K562 (cell line): ENCODE results near the gene CCDC137. TPM values are rescaled to one million over a fixed set of nuclear protein-coding genes. Genes with fewer than 3 reads are reported as not detected.
A peak's percentile ranks its signal among the peaks of the same experiment; 100 is the strongest.

Experiments used
- HEY1 ChIP-seq: fragments of 250-450 bp; sonication (Bioruptor Pico); IDR thresholded peaks from 2 replicates; pipeline ENCODE4 v1.5.0; 2020; ENCODE audit warnings: mild to moderate bottlenecking, moderate library complexity, borderline replicate concordance
- HIVEP1 ChIP-seq: fragments of 250-450 bp; sonication (Bioruptor Pico); IDR thresholded peaks from 2 replicates; pipeline ENCODE4 v1.4.0; 2020; ENCODE audit warnings: mild to moderate bottlenecking
- NFIX ChIP-seq: fragments of 250-450 bp; sonication (Bioruptor Pico); IDR thresholded peaks from 2 replicates; pipeline ENCODE4 v1.4.0; 2020; ENCODE audit warnings: low read depth, mild to moderate bottlenecking, moderate library complexity
- PRDM10 ChIP-seq: fragments of 450-650 bp; IDR thresholded peaks from 2 replicates; pipeline ENCODE4 v1.6.1; 2018; ENCODE audit not compliant: partially characterized antibody
- PYGO2 ChIP-seq: fragments of 450-650 bp; IDR thresholded peaks from 2 replicates; pipeline ENCODE4 v1.6.1; 2016; ENCODE audit warnings: mild to moderate bottlenecking, missing genetic modification characterization, moderate library complexity, missing compliant biosample characterization
- SAFB2 ChIP-seq: fragments of 200-400 bp; formaldehyde crosslinking; IDR thresholded peaks from 2 replicates; pipeline ENCODE4 v1.6.1; 2018; ENCODE audit warnings: borderline replicate concordance, low read length, low read depth, moderate library complexity; ENCODE audit not compliant: severe bottlenecking
- SMARCA4 ChIP-seq: fragments of 450-650 bp; IDR thresholded peaks from 2 replicates; pipeline ENCODE4 v1.6.1; 2016
- ZBTB1 ChIP-seq: sonication (generic); formaldehyde crosslinking; IDR thresholded peaks from 2 replicates; pipeline ENCODE4 v1.8.1; 2023; ENCODE audit warnings: missing genetic modification reagents, low read depth, mild to moderate bottlenecking, borderline replicate concordance
- ZBTB40 ChIP-seq, 2 experiments: fragments of 450-650 bp in 1 of 2; sonication (generic) in 1 of 2; formaldehyde crosslinking in 1 of 2; IDR thresholded peaks; 2 replicates each; pipeline versions ENCODE4 v1.7.1 to v1.9.0; 2016 to 2022; ENCODE audit warnings: inconsistent platforms in 1 of 2, mild to moderate bottlenecking in 1 of 2, missing genetic modification reagents in 1 of 2
- ZNF311 ChIP-seq: fragments of 250-450 bp; sonication (Bioruptor Pico); IDR thresholded peaks from 2 replicates; pipeline ENCODE4 v1.4.0; 2020; ENCODE audit warnings: mild to moderate bottlenecking, moderate library complexity
- ZNF639 ChIP-seq, 2 experiments: fragments of 200-800 bp in 1 of 2; sonication (Bioruptor generic) in 1 of 2; sonication (generic) in 1 of 2; formaldehyde crosslinking in 1 of 2; IDR thresholded peaks in 1 of 2; conservative IDR thresholded peaks in 1 of 2; 2 replicates each; pipeline versions ENCODE4 v1.5.0 to v1.6.1; 2016 to 2020; ENCODE audit warnings: missing compliant biosample characterization in 1 of 2, missing genetic modification characterization in 1 of 2, missing genetic modification reagents in 1 of 2
- polyA plus RNA-seq, 8 experiments: library from polyadenylated mRNA; depleted of rRNA in 4 of 8; stranded (reverse) in 5 of 8; unstranded in 3 of 8; fragments of >200 nt; fragmentation: Nextera tagmentation in 2 of 8; fragmentation: Illumina TruSeq in 1 of 8; extraction: Ambion mirVana in 2 of 8; extraction: Trizol in 1 of 8; gene quantifications; 2 replicates each; pipeline versions ENCODE4 v1.2.1 to v1.2.3, GENCODE V29; 2011 to 2014; ENCODE audit warnings: inconsistent platforms in 1 of 8, missing spikeins in 1 of 8
- total RNA-seq, 7 experiments: library from RNA; depleted of rRNA in 6 of 7; stranded (reverse); fragments of >200 nt in 6 of 7; fragmentation: Illumina TruSeq in 2 of 7; extraction: Trizol in 2 of 7; gene quantifications; 2 replicates each; pipeline versions ENCODE4 v1.2.1 to v1.2.3, GENCODE V29; 2011 to 2021; ENCODE audit warnings: low replicate concordance in 1 of 7

Gene CCDC137
- total and polyA plus RNA-seq, 9 of the 15 experiments (the other 6 are each of a cell fraction or from before 2014, with no cell fraction given), result 2.3 to 68.1 (median 38.3) TPM

GRCh38 chr17:81702934-81703746 lies 36.6 kb downstream of the CCDC137 start, which contains the start of gene MRPL12 (continued):
- TF ChIP-seq ZBTB40 (IDR thresholded peaks at IDR 0.05), result peak; percentile 90
- TF ChIP-seq ZBTB40 (CRISPR knock-in tag; IDR thresholded peaks at IDR 0.05), result no peak
- TF ChIP-seq ZBTB1, result peak; percentile 79; the same call in 1 of the 2 replicates
- TF ChIP-seq ZNF311, result no peak
- TF ChIP-seq HIVEP1, result no peak
- TF ChIP-seq SAFB2, result no peak
- no peak; the same call in 1 of the 2 replicates for TF ChIP-seq HEY1 (CRISPR knock-in tag)
- peak in 1 of 2 experiments; percentile 93; a peak in 2 of 4 replicates for TF ChIP-seq ZNF639 (CRISPR knock-in tag; conservative IDR thresholded peaks at IDR 0.05 in 1 of 2, IDR thresholded peaks at IDR 0.05 in 1 of 2)
- TF ChIP-seq PYGO2 (tag), result no peak
- no peak for TF ChIP-seq SMARCA4
- TF ChIP-seq PRDM10, result no peak
- TF ChIP-seq NFIX (CRISPR knock-in tag), result no peak
